Body of pancreas (tissue), 4 donors: ENCODE data around the gene UCP1. TPM values are rescaled to one million over a fixed set of nuclear protein-coding genes. Genes with fewer than 3 reads are reported as not detected.

Experiments used
- ATAC-seq: fragments of 150-250 bp; one replicate; pipeline ENCODE4 v1.9.1; 2016
- DNase-seq, 4 donors: peaks; one replicate each; pipeline ENCODE4 v3.0.0-alpha.2; 2019
- H3K27ac ChIP-seq, 4 donors: fragments of 200-600 bp; sonication (generic); 1 replicate in 3 of 4; 2 replicates in 1 of 4; pipeline versions ENCODE4 v1.5.1 to v1.6.1; 2016 to 2019; ENCODE audit warnings: mild to moderate bottlenecking in 1 of 4, mixed read lengths in 1 of 4, moderate library complexity in 1 of 4
- H3K27me3 ChIP-seq, 2 donors: fragments of 200-600 bp; sonication (generic); one replicate each; pipeline ENCODE4 v1.6.0; 2016; ENCODE audit warnings: mild to moderate bottlenecking in 1 of 2
- H3K36me3 ChIP-seq, 2 donors: fragments of 200-600 bp; sonication (generic); replicated peaks in 1 of 2; 2 replicates each; pipeline ENCODE4 v1.5.1; 2016; ENCODE audit warnings: low read depth in 2 of 2; ENCODE audit not compliant: insufficient read depth in 1 of 2
- H3K4me1 ChIP-seq: fragments of 200-600 bp; sonication (generic); one replicate; pipeline ENCODE4 v1.6.0; 2016
- H3K4me3 ChIP-seq, 2 donors: fragments of 200-600 bp; sonication (generic); 1 replicate in 1 of 2; 2 replicates in 1 of 2; pipeline ENCODE4 v1.5.1; 2016 to 2019
- H3K9me3 ChIP-seq, 3 donors: fragments of 200-600 bp; sonication (generic); 1 replicate in 2 of 3; 2 replicates in 1 of 3; pipeline ENCODE4 v1.5.1; 2016
- POLR2A ChIP-seq, 3 donors: fragments of 450-650 bp; IDR thresholded peaks; one replicate each; pipeline ENCODE4 v1.6.1; 2016; ENCODE audit warnings: antibody characterized with exemption in 3 of 3, mild to moderate bottlenecking in 2 of 3
- WGBS, 2 donors: methylation state at CpG; one replicate each; pipeline ENCODE4 v1.1.5; 2017; 5-methylcytosine and 5-hydroxymethylcytosine counted together
- intact Hi-C: fragments of 100-400 bp; cut with DNase I; formaldehyde crosslinking; loops from one replicate; pipeline ENCODE4 v1.15.1; 2023
- total RNA-seq, 2 donors: library from RNA; depleted of rRNA; stranded (reverse); fragments of >200 nt; gene quantifications; one replicate each; pipeline ENCODE4 v1.1.0, GENCODE V29; 2016
- TF ChIP-seq, protein P1 (sequence below), 7 experiments: fragments of 450-650 bp in 4 of 7; fragments of 200-600 bp in 3 of 7; sonication (generic) in 3 of 7; IDR thresholded peaks; one replicate each; pipeline ENCODE4 v1.5.1; 2016 to 2019; ENCODE audit warnings: antibody characterized with exemption in 7 of 7

Gene UCP1
- total RNA-seq, 2 donors from 2014 or later = not detected

DNA sequence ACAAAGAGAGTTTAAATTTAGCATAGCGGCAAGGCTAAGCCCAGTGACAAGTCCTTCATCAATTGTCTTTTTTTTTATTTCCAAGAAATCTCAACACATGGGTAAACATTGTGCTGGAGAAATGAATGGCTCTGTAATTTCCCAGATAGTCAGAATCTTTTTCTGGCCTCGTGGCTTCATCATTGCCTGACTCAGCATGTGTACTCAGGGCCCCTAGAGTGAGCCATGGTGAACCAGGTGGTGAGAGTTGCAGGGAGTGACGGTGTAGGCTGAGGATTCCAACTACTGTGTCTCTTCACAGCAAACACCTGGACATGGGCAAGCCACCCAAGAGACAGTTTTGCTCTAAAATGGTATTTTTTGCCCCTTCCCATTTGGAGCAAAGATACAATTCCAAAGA lies 43.1 kb upstream of the UCP1 start:
- WGBS, 2 donors = 68 to 79% methylated on average over 3 of the region's 3 CpGs
- intact Hi-C loops = no loop called here
- no peak for TF ChIP-seq POLR2A (IDR thresholded peaks at IDR 0.05)
- TF ChIP-seq, protein P1, sequence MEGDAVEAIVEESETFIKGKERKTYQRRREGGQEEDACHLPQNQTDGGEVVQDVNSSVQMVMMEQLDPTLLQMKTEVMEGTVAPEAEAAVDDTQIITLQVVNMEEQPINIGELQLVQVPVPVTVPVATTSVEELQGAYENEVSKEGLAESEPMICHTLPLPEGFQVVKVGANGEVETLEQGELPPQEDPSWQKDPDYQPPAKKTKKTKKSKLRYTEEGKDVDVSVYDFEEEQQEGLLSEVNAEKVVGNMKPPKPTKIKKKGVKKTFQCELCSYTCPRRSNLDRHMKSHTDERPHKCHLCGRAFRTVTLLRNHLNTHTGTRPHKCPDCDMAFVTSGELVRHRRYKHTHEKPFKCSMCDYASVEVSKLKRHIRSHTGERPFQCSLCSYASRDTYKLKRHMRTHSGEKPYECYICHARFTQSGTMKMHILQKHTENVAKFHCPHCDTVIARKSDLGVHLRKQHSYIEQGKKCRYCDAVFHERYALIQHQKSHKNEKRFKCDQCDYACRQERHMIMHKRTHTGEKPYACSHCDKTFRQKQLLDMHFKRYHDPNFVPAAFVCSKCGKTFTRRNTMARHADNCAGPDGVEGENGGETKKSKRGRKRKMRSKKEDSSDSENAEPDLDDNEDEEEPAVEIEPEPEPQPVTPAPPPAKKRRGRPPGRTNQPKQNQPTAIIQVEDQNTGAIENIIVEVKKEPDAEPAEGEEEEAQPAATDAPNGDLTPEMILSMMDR (IDR thresholded peaks at IDR 0.05) = no peak

DNA sequence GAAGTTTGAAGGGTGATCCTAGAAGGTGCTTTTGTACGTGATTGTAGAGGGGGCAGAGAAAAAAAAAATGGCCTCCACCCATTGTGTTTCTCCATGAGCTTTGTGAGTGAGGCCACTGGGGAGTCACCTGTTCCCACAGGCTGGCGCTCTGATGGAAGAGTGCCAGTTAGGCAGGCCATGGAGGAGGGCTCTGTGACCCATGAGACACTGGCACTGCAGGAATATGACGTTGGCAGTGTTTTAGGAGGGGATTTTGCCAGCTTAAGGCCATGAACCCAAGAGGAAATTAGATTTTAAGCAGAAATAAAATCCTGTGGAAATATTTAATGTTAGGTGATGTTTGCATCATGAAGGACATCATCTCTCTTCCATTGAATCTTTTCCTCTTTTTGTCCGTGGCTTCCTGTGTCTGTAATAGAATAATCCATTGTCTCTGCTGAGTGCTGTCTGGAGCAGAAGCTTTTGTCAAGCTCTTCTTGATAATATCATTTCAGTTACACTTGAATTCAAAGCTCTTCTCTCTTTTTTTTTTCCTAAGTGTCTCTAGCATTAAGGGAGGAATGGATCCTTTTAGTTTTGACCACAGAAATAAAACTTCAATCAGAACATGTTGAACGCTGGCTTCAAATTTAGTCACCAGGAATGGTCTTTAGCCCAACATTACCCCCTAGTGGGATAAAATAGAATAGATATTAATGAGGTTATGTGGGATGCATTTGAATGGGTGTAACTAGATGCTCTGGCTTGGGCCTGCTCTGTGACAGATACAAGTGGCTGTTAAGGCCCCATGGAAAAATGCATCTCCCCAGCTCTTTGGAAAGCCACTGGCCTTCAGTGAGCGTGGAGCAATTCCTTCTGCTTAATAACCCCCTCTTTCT lies 41.0 kb upstream of the UCP1 start:
- no peak for TF ChIP-seq POLR2A (IDR thresholded peaks at IDR 0.05)
- TF ChIP-seq, protein P1 (IDR thresholded peaks at IDR 0.05) = peak; percentile 31 to 63 (median 55)
- Histone ChIP-seq H3K27me3 (no peaks in the 10 kb centered on the region), H3K4me1 (no peaks in the 10 kb centered on the region), H3K4me3 (no peak overlapping the region), H3K9me3 (no peaks in the 10 kb centered on the region), H3K36me3 (no peaks in the 10 kb centered on the region), H3K27ac (no peak overlapping the region)
- ATAC-seq (peak; percentile 76), DNase-seq (peak in 2 of 4 donors; percentile 21 to 46)
- WGBS, 2 donors = 28 to 31% methylated on average over 6 of the region's 6 CpGs
- intact Hi-C loops = no loop called here

More for the DNA sequence above, 43.1 kb upstream of the UCP1 start:
- Histone ChIP-seq H3K4me3 (no peak overlapping the region), H3K27ac (no peak overlapping the region), H3K4me1 (no peaks in the 10 kb centered on the region), H3K27me3 (no peaks in the 10 kb centered on the region), H3K9me3 (no peaks in the 10 kb centered on the region), H3K36me3 (no peaks in the 10 kb centered on the region)
- ATAC-seq = no peak
- no peak for DNase-seq

DNA sequence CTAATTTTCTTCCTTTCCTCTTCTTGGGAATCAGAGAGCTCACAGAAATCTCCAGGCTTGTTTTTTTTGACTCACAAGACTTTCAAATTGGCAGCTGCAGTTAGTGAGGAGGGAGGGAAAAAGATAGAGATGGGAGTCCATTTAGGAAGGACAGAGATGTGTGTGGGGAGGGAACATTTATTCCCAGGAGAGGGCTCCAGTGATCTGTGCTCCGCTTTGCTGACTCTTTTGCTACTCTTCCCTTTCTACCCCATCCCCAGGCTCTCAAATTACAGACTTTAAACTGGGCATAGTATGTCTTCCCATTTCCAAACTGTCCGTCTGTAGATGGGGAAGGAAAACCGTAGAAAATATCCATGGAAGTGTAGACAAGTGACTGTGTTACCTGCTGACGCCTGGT lies 39.1 kb upstream of the UCP1 start:
- intact Hi-C loops = no loop called here
- ATAC-seq (no peak), DNase-seq (no peak)
- Histone ChIP-seq H3K27me3 (no peaks in the 10 kb centered on the region), H3K4me3 (no peak overlapping the region), H3K27ac (no peak overlapping the region), H3K36me3 (no peaks in the 10 kb centered on the region), H3K9me3 (no peaks in the 10 kb centered on the region), H3K4me1 (no peaks in the 10 kb centered on the region)
- TF ChIP-seq, protein P1 (IDR thresholded peaks at IDR 0.05) = no peak
- no peak for TF ChIP-seq POLR2A (IDR thresholded peaks at IDR 0.05)
- WGBS, 2 donors = 82% methylated on average over 4 of the region's 4 CpGs

DNA sequence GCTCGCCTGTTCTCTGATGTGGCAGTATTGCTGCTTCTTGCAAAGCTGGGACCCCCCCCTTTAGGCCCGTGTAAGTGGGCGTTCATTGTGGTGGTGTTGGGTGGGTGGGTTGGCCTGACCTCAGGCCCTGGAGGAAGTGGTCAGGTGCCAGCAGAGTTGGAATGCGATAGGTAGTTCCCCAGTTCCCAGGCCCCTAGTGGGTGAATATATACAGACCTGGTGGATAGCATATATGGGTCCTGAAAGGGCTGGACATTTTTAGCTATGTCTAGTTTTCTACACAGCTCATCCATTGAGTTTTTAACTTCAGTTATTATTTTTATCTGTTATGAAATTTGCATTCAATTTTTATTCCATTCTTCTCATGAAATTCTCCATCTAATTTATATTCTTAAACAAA lies 35.8 kb upstream of the UCP1 start:
- no peak for TF ChIP-seq POLR2A (IDR thresholded peaks at IDR 0.05)
- TF ChIP-seq, protein P1 (IDR thresholded peaks at IDR 0.05) = no peak
- Histone ChIP-seq H3K4me1 (no peaks in the 10 kb centered on the region), H3K36me3 (no peaks in the 10 kb centered on the region), H3K4me3 (no peak overlapping the region), H3K27me3 (no peaks in the 10 kb centered on the region), H3K9me3 (no peaks in the 10 kb centered on the region), H3K27ac (no peak overlapping the region)
- WGBS, 2 donors = 86 to 91% methylated on average over 4 of the region's 4 CpGs
- ATAC-seq = no peak
- intact Hi-C loops = no loop called here
- no peak for DNase-seq

DNA sequence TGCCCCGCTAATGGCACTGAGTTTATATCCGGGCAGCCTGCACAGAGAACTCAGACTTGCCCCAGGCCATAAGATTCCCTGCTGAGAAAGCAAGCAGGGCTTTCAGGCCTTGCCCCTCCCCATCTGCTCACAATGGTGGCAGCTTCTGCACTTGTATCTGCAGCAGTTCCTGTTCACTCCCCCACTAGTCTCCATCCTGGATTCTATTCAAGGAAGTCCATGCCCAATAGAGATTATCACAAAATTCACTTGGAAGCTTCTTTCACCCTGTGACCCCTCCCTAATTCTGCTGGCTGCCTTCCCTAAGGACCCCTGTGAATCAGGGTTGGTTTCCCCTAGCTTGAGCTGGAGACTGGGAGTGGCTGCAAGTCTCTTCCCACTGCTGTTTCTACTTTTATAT lies 34.5 kb upstream of the UCP1 start:
- no peaks in the 10 kb centered on the region for H3K4me1 ChIP-seq
- H3K4me3 ChIP-seq = no peak overlapping the region
- no peak for DNase-seq
- intact Hi-C loops = no loop called here
- no peaks in the 10 kb centered on the region for H3K36me3 ChIP-seq
- no peaks in the 10 kb centered on the region for H3K27me3 ChIP-seq
- no peak for ATAC-seq
- H3K27ac ChIP-seq = no peak overlapping the region
- H3K9me3 ChIP-seq = no peaks in the 10 kb centered on the region
- 51% methylated on average over 2 of the region's 2 CpGs; no CpG with 5 or more reads in 1 of the 2 donors for WGBS, 2 donors
- no peak for TF ChIP-seq POLR2A (IDR thresholded peaks at IDR 0.05)
- TF ChIP-seq, protein P1 (IDR thresholded peaks at IDR 0.05) = no peak
